Gastroesophageal sphincter (tissue), 2 donors: ENCODE measurements around the gene MTCL3.

Experiments used
- POLR2A ChIP-seq, 2 donors: fragments of 450-650 bp; IDR thresholded peaks; one replicate each; pipeline ENCODE4 v1.6.1; 2017; ENCODE audit warnings: antibody characterized with exemption in 2 of 2, mild to moderate bottlenecking in 2 of 2, moderate library complexity in 1 of 2
- POLR2AphosphoS5 ChIP-seq: sonication (generic); formaldehyde crosslinking; IDR thresholded peaks from one replicate; pipeline ENCODE4 v1.6.1; 2017; ENCODE audit warnings: antibody characterized with exemption

DNA sequence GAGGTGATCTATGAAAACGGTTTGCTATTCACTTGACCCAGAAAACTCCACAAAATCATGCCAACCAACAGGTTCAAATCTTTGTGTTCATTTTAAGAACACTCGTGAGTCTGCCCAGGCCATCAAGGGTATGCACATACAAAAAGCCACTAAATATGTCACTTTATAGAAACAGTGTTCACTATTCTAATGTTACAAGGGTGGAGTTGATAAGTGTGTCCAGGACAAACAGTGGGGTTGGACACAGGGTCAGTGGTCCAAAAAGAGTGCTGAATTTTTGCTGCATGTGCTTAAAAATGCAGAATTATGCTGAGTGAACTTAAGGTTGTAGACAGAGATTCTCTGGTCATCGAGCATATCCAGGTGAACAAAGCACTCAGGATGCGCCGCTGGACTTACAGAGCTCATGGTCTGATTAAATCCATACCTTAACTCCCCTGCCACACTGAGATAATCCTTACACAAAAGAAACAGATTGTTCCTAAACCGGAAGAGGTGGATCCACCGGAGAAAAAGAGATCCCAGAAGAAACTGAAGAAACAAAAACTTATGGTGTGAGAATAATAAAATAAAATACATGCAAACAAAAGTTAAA is 83.4 kb downstream of the MTCL3 start:
- TF ChIP-seq POLR2AphosphoS5 (no peak), POLR2A (IDR thresholded peaks at IDR 0.05) (no peak)
